Stimulated activated naive CD4-positive, alpha-beta T cell treated with Interleukin-2 at 50 U/mL for 16 hours (primary cell): ENCODE results near the gene ZNF385D.

Experiments used
- DNase-seq: peaks from one replicate; lab custom pipeline; 2025; lab: John Stamatoyannopoulos, UW

ZNF385D gene

GRCh38 chr3:21750831-21751391, at the start of gene ZNF385D:
Gene ZNF385D (minus strand): TSS chr3:21751210. CDS start chr3:21750916, 294 bp downstream.
- no peak for DNase-seq

GRCh38 chr3:21798356-21799088, 47.5 kb upstream of the ZNF385D start:
- DNase-seq, result no peak

- no peak for DNase-seq
Measured at GRCh38 chr3:21795921-21796320, 44.9 kb upstream of the ZNF385D start.

- no peak for DNase-seq
Measured at GRCh38 chr3:21795152-21795837, 44.3 kb upstream of the ZNF385D start.

GRCh38 chr3:21794291-21794690, 43.3 kb upstream of the ZNF385D start:
- no peak for DNase-seq

GRCh38 chr3:21792176-21792575, 41.2 kb upstream of the ZNF385D start:
- DNase-seq, result no peak

GRCh38 chr3:21791356-21791755, 40.3 kb upstream of the ZNF385D start:
- DNase-seq, result no peak

GRCh38 chr3:21790466-21790865, 39.5 kb upstream of the ZNF385D start:
- no peak for DNase-seq

GRCh38 chr3:21789730-21790129, 38.7 kb upstream of the ZNF385D start:
- DNase-seq, result no peak

- DNase-seq, result no peak
Measured at GRCh38 chr3:21786438-21786797, 35.4 kb upstream of the ZNF385D start.

GRCh38 chr3:21785765-21786437, 34.9 kb upstream of the ZNF385D start:
- DNase-seq, result no peak

- no peak for DNase-seq
Measured at GRCh38 chr3:21783839-21784238, 32.8 kb upstream of the ZNF385D start.

- DNase-seq, result no peak
Measured at GRCh38 chr3:21781355-21781754, 30.3 kb upstream of the ZNF385D start.

GRCh38 chr3:21779909-21780308, 28.9 kb upstream of the ZNF385D start:
- no peak for DNase-seq

- no peak for DNase-seq
Measured at GRCh38 chr3:21778715-21779114, 27.7 kb upstream of the ZNF385D start.

- DNase-seq, result no peak
Measured at GRCh38 chr3:21777821-21778220, 26.8 kb upstream of the ZNF385D start.

- no peak for DNase-seq
Measured at GRCh38 chr3:21766002-21766401, 15.0 kb upstream of the ZNF385D start.

GRCh38 chr3:21755896-21756295, 4.9 kb upstream of the ZNF385D start:
- no peak for DNase-seq

- DNase-seq, result no peak
Measured at GRCh38 chr3:21754839-21755238, 3.8 kb upstream of the ZNF385D start.

- no peak for DNase-seq
Measured at GRCh38 chr3:21752749-21753347, 1.8 kb upstream of the ZNF385D start.

- DNase-seq, result no peak
Measured at GRCh38 chr3:21751886-21752285, 876 bp upstream of the ZNF385D start.

- no peak for DNase-seq
Measured at GRCh38 chr3:21750080-21750696, 822 bp downstream of the ZNF385D start.
